B cell (primary cell): Measurements from ENCODE around the gene CYP27B1. TPM values are rescaled to one million over a fixed set of nuclear protein-coding genes. Genes with fewer than 3 reads are reported as not detected.

Experiments used
- ATAC-seq: fragments of 200-7000 bp; cut with Tn5 transposase; one replicate; pipeline ENCODE4 v1.10.0; 2021; ENCODE audit warnings: low read depth, mild to moderate bottlenecking, moderate number of reproducible peaks, moderate library complexity
- CTCF ChIA-PET: fragments of 350-600 bp; sonication (Branson Sonifier 250); formaldehyde crosslinking; loops from one replicate; lab custom pipeline; 2021; ENCODE audit warnings: antibody characterized with exemption, inconsistent platforms; lab: Charles Lee
- POLR2A ChIA-PET: fragments of 350-600 bp; sonication (Branson Sonifier 250); formaldehyde crosslinking; loops from one replicate; lab custom pipeline; 2021; ENCODE audit warnings: antibody characterized with exemption; lab: Charles Lee
- DNase-seq: peaks from one replicate; pipeline ENCODE4 v3.0.0; 2013
- H2AFZ ChIP-seq: 2 replicates; pipeline ENCODE4 v1.6.1; 2012; ENCODE audit warnings: mild to moderate bottlenecking, low read depth, low read length; ENCODE audit not compliant: insufficient read depth, poor library complexity, severe bottlenecking
- H3K27ac ChIP-seq, 2 donors: 1 replicate in 1 of 2; 2 replicates in 1 of 2; pipeline ENCODE4 v1.5.1; 2012 to 2013; ENCODE audit warnings: low read length in 2 of 2, mild to moderate bottlenecking in 2 of 2, moderate library complexity in 1 of 2
- H3K27me3 ChIP-seq, 4 experiments: fragments of 200-600 bp in 1 of 4; sonication (generic) in 1 of 4; replicated peaks in 1 of 4; 1 replicate in 2 of 4; 2 replicates in 2 of 4; pipeline versions ENCODE4 v1.6.1 to v1.7.0; 2013 to 2016; ENCODE audit warnings: low read length in 3 of 4, mild to moderate bottlenecking in 2 of 4, mixed read lengths in 1 of 4, moderate library complexity in 1 of 4; ENCODE audit not compliant: insufficient read depth in 4 of 4, control insufficient read depth in 3 of 4; ENCODE audit errors: control extremely low read depth in 1 of 4
- H3K36me3 ChIP-seq, 2 experiments: replicated peaks in 1 of 2; 1 replicate in 1 of 2; 2 replicates in 1 of 2; pipeline versions ENCODE4 v1.6.1 to v1.7.1; 2013; ENCODE audit warnings: low read length in 1 of 2; ENCODE audit not compliant: insufficient read depth in 2 of 2, control insufficient read depth in 1 of 2; ENCODE audit errors: control extremely low read depth in 1 of 2, extremely low read depth in 1 of 2
- H3K4me1 ChIP-seq, 2 donors: fragments of 200-600 bp in 1 of 2; sonication (generic) in 1 of 2; 1 replicate in 1 of 2; 2 replicates in 1 of 2; pipeline versions ENCODE4 v1.5.1 to v1.6.1; 2013 to 2017; ENCODE audit warnings: low read length in 2 of 2; ENCODE audit not compliant: control insufficient read depth in 2 of 2, insufficient read depth in 2 of 2
- H3K4me2 ChIP-seq: replicated peaks from 2 replicates; pipeline ENCODE3; 2012; ENCODE audit warnings: mild to moderate bottlenecking, low read depth, low read length; ENCODE audit not compliant: poor library complexity, severe bottlenecking
- H3K4me3 ChIP-seq, 5 experiments: fragments of 200-600 bp in 1 of 5; sonication (generic) in 1 of 5; 1 replicate in 3 of 5; 2 replicates in 2 of 5; pipeline versions ENCODE4 v1.5.1 to v1.7.0; 2011 to 2016; ENCODE audit warnings: low read length in 4 of 5, mild to moderate bottlenecking in 4 of 5, low read depth in 2 of 5, control low read depth in 1 of 5, moderate library complexity in 1 of 5; ENCODE audit not compliant: insufficient read depth in 1 of 5; ENCODE audit errors: control extremely low read depth in 1 of 5, extremely low read depth in 1 of 5
- H3K79me2 ChIP-seq: fragments of 200-600 bp; sonication (generic); one replicate; pipeline ENCODE4 v1.6.0; 2016; ENCODE audit warnings: low read length; ENCODE audit not compliant: control insufficient read depth, insufficient read depth
- H3K9ac ChIP-seq: fragments of 200-600 bp; sonication (generic); 2 replicates; pipeline ENCODE4 v1.6.1; 2017; ENCODE audit warnings: mild to moderate bottlenecking, low read length, moderate library complexity
- H3K9me3 ChIP-seq, 3 donors: one replicate each; pipeline versions ENCODE4 v1.6.1 to v1.7.1; 2013; ENCODE audit warnings: low read length in 2 of 3; ENCODE audit not compliant: control insufficient read depth in 2 of 3, insufficient read depth in 1 of 3; ENCODE audit errors: control extremely low read depth in 1 of 3
- H4K20me1 ChIP-seq: 2 replicates; pipeline ENCODE4 v1.6.0; 2012; ENCODE audit warnings: mild to moderate bottlenecking, low read length; ENCODE audit not compliant: insufficient read depth, control insufficient read depth, poor library complexity, severe bottlenecking
- H3K27ac Mint-ChIP-seq: one replicate; pipeline ENCODE4 v1.8.0; 2021; ENCODE audit warnings: mixed read lengths
- H3K27me3 Mint-ChIP-seq: one replicate; pipeline ENCODE4 v1.8.0; 2021; ENCODE audit warnings: mixed read lengths
- H3K4me1 Mint-ChIP-seq: one replicate; pipeline ENCODE4 v1.8.0; 2021; ENCODE audit warnings: mixed read lengths
- H3K4me3 Mint-ChIP-seq: one replicate; pipeline ENCODE4 v1.8.0; 2021; ENCODE audit warnings: mixed read lengths
- H3K9me3 Mint-ChIP-seq: one replicate; pipeline ENCODE4 v1.8.0; 2022; ENCODE audit warnings: mixed read lengths; ENCODE audit not compliant: insufficient read depth
- CTCF ChIP-seq: fragments of 200-600 bp; IDR thresholded peaks from one replicate; pipeline ENCODE4 v1.8.0; 2022; ENCODE audit warnings: antibody characterized with exemption, mild to moderate bottlenecking
- EZH2 ChIP-seq: IDR thresholded peaks from 2 replicates; pipeline ENCODE4 v1.6.1; 2012; ENCODE audit warnings: borderline replicate concordance, low read depth, mild to moderate bottlenecking, moderate library complexity, low read length; ENCODE audit not compliant: insufficient read depth, poor library complexity, severe bottlenecking
- WGBS: methylation state at CpG from one replicate; pipeline ENCODE4 v1.1.5; 2013; ENCODE audit warnings: missing lambda C conversion rate; ENCODE audit not compliant: insufficient coverage; 5-methylcytosine and 5-hydroxymethylcytosine counted together
- intact Hi-C: fragments of 100-400 bp; cut with micrococcal nuclease; formaldehyde crosslinking; loops from one replicate; pipeline ENCODE4 v1.10.0; 2022
- polyA plus RNA-seq: library from polyadenylated mRNA; depleted of rRNA; stranded (reverse); fragments of >200 nt; gene quantifications from 2 replicates; pipeline ENCODE4 v1.2.3, GENCODE V29; 2012
- total RNA-seq, 2 donors: library from RNA; stranded (reverse); fragments of 120-200 nt in 1 of 2; gene quantifications; 1 replicate in 1 of 2; 2 replicates in 1 of 2; pipeline versions ENCODE4 v1.2.3 to v1.2.4, GENCODE V29; 2013 to 2022

Gene CYP27B1
- total and polyA plus RNA-seq, 2 donors (not counting 1 experiment from before 2014, with no cell fraction given) = 0.66 to 0.79 TPM

- H3K4me2 ChIP-seq = no peak overlapping the region
- Mint-ChIP-seq H3K4me3 (no peak overlapping the region), H3K4me1 (peaks cover 18% of the 10 kb centered on the region), H3K9me3 (no peaks in the 10 kb centered on the region), H3K27ac (no peak overlapping the region), H3K27me3 (no peaks in the 10 kb centered on the region)
- TF ChIP-seq CTCF = no peak
- TF ChIP-seq EZH2 = no peak
- no peaks in the 10 kb centered on the region for H3K9me3 ChIP-seq
- no peak for ATAC-seq
- peaks cover 9 to 17% of the 10 kb centered on the region in 2 donors for H3K4me1 ChIP-seq
- no peak overlapping the region for H3K4me3 ChIP-seq
- no peak overlapping the region for H3K9ac ChIP-seq
- H3K27ac ChIP-seq = no peak overlapping the region
- POLR2A ChIA-PET = interaction anchor here (0.7 kb wide), 1 partner anchor 114 kb away, joined by 4 read pairs; no protein-coding TSS in a partner anchor
- H4K20me1 ChIP-seq = no peaks in the 10 kb centered on the region
- H3K36me3 ChIP-seq = peaks cover 2 to 12% of the 10 kb centered on the region in 2 experiments
- CTCF ChIA-PET = interaction anchor here (0.7 to 6.9 kb wide), 8 partner anchors 13 to 123 kb away, joined by 3 to 59 read pairs (median 6); partner anchors contain the start of genes CYP27B1 and MARCHF9
- WGBS = 100% methylated on average over 2 of the region's 3 CpGs
- H3K79me2 ChIP-seq = peaks cover 20% of the 10 kb centered on the region
- intact Hi-C loops = loop anchor here (5.0 kb wide), 1 partner anchor 39 kb away; no protein-coding TSS in a partner anchor
- H2AFZ ChIP-seq = no peak overlapping the region
- no peak for DNase-seq
- no peaks in the 10 kb centered on the region for H3K27me3 ChIP-seq
These were observed 14.4 kb upstream of the CYP27B1 start for GRCh38 chr12:57781244-57781643.

GRCh38 chr12:57780284-57780897 lies 13.5 kb upstream of the CYP27B1 start:
- TF ChIP-seq EZH2 (no peak), CTCF (no peak)
- Histone ChIP-seq H3K4me1 (peaks cover 9 to 17% of the 10 kb centered on the region in 2 donors), H3K27me3 (no peaks in the 10 kb centered on the region), H4K20me1 (no peaks in the 10 kb centered on the region), H3K27ac (no peak overlapping the region), H3K36me3 (peaks cover 0 to 4% of the 10 kb centered on the region in 2 experiments), H2AFZ (no peak overlapping the region), H3K9me3 (no peaks in the 10 kb centered on the region), H3K9ac (no peak overlapping the region), H3K4me3 (no peak overlapping the region), H3K4me2 (no peak overlapping the region), H3K79me2 (peaks cover 20% of the 10 kb centered on the region)
- 90% methylated on average over 4 of the region's 4 CpGs for WGBS
- ChIA-PET POLR2A (no interaction called here), CTCF (interaction anchor here (1.3 to 6.9 kb wide), 7 partner anchors 14 to 124 kb away, joined by 4 to 59 read pairs (median 7); partner anchors contain the start of gene MARCHF9)
- Mint-ChIP-seq H3K4me1 (peaks cover 18% of the 10 kb centered on the region), H3K4me3 (no peak overlapping the region), H3K9me3 (no peaks in the 10 kb centered on the region), H3K27me3 (no peaks in the 10 kb centered on the region), H3K27ac (no peak overlapping the region)
- no peak for ATAC-seq
- intact Hi-C loops = loop anchor here (5.0 kb wide), 1 partner anchor 38 kb away; no protein-coding TSS in a partner anchor
- DNase-seq = no peak
